ENCODE results near the gene PSTPIP2.
"Not testable (repeated sequence)": the region's sequence is repeated elsewhere in the genome, so short reads cannot be mapped to it uniquely, and the experiment has no call there.

The PSTPIP2 gene, protein sequence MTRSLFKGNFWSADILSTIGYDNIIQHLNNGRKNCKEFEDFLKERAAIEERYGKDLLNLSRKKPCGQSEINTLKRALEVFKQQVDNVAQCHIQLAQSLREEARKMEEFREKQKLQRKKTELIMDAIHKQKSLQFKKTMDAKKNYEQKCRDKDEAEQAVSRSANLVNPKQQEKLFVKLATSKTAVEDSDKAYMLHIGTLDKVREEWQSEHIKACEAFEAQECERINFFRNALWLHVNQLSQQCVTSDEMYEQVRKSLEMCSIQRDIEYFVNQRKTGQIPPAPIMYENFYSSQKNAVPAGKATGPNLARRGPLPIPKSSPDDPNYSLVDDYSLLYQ

DNA sequence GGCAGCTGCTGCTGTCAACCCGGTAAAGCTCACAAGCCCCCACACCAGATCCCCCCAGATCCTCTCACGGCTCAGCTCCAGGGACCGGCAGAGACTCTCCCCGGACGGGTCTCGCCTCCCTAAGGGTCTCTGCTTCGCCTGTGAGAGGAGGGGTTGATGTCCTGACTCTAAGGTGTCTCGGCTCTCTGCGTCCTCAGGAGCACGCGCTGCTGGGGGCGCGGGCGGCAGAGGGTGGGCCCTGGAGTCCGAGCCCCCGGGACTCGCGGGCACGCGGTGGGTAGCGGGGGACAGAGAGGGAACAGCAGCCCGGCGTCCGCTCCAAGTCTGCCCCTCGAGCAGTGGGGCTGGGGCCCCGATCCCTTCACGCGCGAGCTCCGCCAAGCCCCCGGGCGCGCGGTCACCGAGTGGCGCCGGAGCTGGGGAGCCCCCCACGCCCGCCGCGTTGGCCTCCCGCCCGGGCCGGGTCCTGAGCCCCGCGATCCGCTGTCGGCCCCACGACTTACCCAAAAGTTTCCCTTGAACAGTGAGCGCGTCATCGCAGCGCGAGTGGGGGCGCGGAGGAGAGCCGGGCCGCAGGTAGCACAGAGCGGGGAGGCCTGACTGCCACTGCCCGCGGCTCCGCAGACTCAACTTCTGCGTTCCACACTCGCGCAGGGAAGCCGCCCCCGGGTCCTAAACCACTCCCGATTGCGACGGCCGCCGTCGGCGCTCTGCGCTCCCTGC lies at the start of gene PSTPIP2:
Gene PSTPIP2 (minus strand): TSS at position 608 of the 723 bp plus-strand sequence. CDS start 72 bp downstream, at position 536.
- no peak for DNase-seq

DNA sequence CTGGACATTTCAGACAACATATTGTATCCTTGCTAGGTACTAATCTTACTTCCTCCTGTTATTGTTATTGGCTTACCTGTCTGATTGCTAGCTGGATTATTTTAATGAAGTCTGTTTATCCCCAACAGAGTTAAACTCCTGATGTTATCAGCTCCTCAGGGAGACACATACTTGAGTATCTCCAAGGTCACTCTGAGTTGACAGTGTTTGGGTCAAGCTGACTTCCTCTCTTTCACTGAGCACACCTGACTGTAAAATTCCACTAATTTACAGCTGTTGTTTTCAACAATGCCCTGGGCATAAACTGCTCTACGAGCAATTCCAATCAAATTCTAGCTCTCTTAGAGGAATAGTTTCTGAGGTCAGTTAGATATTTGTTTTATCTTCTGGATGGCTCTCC lies 41.7 kb upstream of the PSTPIP2 start:
- no peak for DNase-seq

DNA sequence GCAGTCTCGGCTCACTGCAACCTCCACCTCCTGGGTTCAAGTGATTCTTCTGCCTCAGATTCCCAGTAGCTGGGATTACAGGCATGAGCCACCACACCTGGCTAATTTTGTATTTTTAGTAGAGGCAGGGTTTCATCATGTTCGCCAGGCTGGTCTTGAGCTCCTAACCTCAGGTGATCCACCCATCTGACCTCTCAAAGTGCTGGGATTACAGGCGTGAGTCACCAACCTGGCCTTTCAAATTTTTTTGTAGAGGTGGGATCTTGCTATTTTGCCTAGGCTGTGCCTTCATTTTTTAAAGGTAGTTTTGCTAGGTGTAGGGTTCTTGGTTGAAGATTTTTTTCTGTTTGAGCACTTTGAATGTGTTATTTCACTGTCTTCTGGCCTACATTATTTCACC lies 38.3 kb upstream of the PSTPIP2 start:
- no peak for DNase-seq

DNA sequence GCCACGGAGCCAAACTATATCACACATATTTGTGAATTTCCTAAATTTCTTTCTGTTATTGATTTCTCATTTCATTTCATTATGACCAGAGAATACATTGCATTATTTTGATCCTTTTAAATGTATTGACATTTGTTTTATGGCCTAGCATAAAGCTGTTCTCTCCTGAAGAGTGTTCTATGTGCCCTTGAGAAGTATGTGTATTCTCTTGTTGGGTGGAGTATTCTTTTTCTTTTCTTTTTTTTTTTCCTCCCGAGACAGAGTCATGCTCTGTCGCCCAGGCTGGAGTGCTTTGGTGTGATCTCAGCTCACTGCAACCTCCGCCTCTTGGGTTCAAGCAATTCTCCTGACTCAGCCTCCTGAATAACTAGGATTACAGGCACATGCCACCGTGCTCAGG lies 37.3 kb upstream of the PSTPIP2 start:
- DNase-seq, result no peak

DNA sequence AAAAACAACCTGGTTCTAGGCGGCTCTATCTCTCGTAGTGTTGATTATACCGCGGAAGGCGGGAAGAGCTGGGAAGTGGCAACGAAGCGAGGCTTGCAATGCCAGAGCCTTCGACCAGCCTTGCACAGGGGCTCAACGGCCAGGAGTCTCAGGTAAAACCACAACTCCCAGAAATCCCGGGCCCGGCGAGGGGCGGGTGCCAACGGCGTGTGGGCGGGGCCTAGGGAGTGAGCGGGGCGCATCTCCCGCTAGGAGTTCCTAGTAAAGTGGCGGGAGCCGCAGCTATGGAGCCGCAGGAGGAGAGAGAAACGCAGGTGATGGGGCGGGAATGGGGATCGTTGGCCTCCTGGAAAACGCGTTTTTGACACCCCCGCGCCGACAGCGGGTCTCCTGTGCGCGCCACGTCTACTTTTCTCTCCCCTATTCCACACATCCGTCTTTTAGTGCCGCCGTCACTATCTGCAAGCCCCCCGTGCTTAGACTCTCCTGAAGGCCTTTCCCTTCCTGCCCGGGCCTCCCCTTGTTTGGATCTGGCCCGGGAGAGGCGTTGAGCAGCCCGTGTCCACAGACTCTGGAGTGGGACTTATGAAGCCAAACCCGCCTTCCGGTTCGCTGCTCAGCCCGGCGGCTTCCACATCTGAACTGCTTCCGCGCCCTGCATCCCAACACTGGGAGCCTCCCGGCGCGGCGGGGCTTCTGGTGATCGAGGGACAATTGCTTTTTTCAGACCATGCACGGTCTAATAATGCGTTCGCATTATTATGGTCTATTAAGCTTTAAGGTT lies 32.3 kb upstream of the PSTPIP2 start, which contains the start of gene HAUS1:
Gene HAUS1 (plus strand): TSS at position 258 of the 784 bp plus-strand sequence. CDS start 27 bp downstream, at position 285.
- peak; percentile 67 for DNase-seq

DNA sequence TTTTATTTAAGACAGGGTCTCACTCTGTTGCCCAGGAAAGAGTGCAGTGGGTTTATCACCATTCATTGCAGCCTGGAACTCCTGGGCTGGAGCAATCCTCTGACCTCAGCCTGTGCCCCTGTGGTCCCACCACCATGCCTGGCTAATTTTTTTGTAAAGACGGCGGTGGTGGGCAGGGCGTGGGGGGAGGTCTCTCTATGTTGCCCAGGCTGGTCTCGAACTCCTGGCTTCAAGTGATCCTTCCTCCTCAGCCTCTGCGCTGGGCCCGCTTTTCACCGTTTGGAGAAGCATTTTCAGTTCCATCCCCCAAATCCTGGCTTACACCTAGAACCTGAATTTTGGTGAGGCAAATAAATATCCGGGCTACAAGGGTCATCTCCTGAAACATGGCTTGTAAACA lies 27.4 kb upstream of the PSTPIP2 start:
- DNase-seq, result no peak

DNA sequence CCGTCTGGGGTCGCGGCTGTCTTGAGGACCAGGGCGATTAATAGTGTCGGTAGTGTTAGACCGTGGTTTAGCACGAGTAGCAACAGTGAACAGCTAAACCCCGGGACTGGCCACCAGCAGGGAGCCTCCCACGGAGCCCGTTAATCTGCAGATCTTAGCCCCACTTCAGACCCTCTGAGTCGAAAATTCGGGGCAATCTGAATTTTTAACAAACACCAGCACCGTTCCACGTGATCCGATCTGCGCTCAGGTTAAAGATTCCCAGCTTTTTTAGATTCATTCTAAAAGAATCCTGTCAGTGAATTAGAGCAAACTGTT lies 26.5 kb upstream of the PSTPIP2 start:
- DNase-seq, result no peak

DNA sequence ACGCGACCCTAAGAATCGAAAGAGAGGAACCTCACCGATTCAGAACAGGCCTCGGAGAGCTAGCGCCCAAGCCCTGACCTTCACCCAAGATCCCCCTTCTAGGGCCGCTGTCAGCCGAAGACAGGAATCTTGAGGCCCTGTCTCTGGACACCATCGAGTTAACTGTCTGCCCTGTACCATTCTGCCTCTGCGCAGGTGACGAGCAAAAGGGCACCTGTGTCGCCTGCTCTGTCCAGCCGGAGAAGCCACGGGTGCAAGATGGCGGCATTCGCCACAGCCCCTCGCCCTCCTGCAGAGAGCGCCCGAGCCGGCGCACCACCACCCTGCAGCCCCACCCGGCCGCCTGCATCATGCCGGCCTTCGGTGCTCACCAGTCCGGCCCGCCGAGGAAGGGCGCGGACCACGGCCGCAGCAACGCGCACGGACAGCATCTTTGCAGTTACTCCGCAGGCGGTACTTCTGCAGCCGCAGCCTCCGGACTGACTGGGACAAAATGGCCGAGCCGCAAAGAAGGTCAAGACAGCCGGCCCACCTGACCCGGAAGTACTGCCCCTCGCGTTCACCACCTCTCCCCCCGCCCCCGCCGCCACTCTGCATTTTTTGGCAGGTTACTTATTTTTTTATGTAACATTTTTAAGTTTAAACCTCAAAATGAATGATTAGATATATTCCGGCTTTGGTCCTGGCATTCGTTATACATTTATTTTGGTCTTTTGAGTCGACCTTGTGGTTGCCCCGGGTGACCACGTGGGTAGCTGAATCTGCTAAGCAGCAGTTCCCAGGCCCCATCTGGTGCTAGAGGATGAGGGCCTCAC lies 25.9 kb upstream of the PSTPIP2 start, which contains the start of gene ATP5F1A:
Gene ATP5F1A (minus strand): TSS at position 496 of the 815 bp plus-strand sequence. CDS start 65 bp downstream, at position 431.
- DNase-seq, result peak; percentile 79

DNA sequence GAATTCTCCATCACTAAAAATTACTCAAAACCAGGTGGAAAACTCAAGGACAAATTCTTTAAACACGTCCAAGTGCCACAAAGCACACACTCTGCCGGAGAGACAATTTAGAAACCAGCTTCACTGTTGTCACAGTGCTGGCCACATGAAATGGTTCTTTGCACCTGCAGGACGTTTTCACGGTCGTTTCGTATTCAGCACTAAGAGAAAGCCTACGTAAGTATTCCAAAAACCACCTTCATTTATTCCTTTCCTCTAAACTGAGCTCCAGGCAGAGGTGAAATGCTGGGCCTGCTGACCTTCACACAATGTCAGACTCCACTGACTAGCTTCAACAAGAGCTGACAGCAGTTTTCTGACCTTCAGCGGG lies 25.4 kb upstream of the PSTPIP2 start:
- DNase-seq, result no peak

DNA sequence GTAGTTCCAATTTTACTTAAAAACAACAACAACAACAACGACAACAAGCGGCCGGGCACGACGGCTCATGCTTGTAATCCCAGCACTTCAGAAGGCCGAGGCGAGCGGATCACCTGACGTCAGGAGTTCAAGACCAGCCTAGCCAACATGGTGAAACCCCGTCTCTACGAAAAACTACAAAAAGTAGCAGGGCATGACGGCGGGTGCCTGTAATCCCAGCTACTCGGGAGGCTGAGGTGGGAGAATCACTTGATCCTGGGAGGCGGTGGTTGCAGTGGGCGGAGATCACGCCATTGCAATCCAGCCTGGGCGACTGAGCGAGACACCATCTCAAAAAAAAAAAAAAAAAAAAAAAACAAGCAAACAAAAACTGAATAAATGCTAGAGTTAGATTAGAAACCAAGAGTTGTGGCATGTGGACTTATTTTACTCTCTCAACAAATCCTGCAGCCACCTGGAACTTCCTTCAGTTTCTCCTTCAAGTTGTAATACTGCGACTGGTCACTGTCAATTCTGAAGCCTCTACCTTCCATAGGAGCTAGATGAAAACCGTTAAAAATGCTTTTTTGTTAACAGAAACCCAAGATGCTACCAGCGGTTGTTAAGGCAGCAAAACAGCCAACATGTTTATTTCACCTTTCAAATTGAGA lies 24.7 kb upstream of the PSTPIP2 start:
- no peak for DNase-seq

DNA sequence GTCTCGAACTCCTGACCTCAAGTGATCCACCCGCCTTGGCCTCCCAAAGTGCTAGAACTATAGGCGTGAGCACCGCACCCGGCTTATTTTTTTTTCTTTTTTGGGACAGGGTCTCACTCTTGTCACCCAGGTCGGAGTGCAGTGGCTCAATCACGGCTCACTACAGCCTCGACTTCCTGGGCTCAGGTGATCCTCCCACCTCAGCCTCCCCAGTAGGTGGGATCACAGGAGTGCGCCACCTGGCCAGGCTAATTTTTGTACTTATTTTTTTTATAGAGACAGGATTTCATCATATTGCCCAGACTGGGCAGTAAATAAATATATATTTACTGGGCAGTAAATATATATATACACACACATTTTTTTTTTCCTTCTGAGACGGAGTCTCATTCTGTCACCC lies 23.5 kb upstream of the PSTPIP2 start:
- DNase-seq, result no peak

DNA sequence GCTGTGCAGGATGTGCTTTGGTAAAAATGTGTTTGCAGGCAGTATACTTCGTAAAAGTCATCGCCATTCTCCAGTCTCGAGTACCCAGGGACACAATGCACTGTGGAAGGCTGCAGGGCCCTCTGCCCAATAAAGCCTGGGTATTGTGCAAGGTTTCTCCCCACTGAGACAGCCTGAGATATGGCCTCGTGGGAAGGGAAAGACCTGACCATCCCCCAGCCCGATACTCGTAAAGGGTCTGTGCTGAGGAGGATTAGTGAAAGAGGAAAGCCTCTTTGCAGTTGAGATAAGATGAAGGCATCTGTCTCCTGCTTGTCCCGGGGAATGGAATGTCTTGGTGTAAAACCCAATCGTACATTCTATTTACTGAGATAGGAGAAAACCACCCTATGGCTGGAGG lies 16.4 kb upstream of the PSTPIP2 start:
- DNase-seq, result not testable (repeated sequence)

DNA sequence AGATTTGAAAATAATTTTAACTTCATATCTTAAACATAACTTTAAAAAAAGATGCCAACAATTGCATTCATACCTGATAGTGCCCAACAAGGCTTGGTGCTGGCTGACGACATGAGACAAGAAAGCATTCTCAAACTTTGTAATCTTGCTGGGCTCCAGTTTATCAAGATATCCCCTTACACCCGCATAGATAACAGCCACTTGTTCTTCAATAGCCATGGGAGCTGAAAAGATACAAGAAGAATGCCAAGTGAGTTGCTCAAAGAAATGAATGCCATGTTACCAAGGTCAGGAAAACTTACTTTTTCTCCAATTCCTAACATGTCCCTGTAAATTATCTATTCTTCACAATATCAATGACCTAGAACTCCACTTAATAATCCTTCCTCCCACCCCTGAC lies 12.4 kb upstream of the PSTPIP2 start:
- no peak for DNase-seq

DNA sequence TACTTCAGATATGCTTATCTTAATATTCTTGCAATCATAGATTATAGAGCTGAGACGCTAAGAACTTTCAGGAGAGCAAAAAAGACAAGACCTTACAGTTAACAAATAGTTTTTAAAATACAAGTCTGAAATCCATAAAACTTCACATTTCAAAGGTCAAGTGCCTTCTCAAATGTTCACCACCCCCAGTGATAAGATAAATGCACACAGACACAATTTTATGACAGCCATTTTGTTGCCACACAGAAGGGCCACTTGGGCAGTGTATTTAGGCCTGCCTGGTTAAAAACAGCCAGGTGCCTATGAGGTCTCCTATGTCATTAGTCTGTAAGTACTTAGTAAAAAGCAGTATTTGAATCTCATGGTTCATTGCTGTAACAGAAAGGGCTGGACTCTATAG lies 8.1 kb upstream of the PSTPIP2 start:
- DNase-seq, result no peak

DNA sequence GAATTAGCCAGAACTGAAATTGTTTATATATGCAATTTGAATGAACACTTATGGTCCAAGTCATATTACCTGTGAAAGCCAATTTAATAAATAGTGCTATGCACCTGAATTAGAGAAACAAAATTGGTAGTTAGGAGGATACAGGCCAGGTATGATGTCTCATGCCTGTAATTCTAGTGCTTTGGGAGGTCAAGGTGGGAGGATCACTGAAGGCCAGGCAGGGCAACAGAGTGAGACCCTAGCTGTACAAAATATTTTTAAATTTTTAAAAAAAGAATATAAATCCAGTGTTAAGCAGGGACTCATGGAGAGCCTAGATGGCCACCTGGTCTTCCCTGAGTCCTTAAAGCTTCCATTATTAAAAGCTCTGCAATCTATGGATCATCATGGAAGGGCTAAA lies 7.3 kb upstream of the PSTPIP2 start:
- no peak for DNase-seq

DNA sequence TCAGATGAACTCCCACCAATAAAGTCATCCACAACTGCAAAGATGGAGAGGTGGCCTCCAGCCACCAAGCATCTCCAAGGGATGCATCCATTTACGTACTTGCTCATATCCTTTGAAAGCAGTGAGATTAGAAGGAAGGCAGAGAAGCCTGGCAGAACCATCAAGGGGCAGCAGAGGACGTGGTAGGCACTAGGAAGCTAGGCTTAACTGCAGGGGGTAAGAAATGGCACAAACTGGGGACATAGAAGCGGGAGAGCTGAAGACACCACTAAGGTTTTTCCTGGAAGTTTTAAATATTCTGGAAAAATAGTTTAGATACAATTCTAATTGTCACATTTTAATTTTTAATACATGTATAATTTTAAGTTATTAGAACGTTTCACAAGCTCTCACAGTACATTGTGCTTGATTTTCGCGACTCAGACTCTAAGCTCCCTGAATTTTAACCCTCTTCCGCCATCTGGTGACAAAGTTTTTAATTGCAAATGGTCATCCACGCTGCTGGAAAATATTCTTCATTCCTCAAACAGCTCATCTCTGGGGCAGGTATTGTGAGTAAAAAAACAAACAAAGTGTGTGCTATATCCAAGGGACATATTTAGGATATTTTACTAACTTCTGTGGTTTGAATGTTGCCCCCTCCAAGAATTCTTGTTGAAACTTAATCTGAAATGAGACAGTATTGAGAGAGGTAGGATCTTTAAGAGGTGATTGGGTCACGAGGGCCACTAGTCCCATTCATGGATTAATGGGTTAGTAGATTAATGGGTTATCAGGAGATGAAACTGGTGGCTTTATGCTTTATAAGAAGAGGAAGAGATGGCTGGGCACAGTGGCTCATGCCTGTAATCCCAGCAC lies 1.6 kb upstream of the PSTPIP2 start:
- peak; percentile 15 for DNase-seq

DNA sequence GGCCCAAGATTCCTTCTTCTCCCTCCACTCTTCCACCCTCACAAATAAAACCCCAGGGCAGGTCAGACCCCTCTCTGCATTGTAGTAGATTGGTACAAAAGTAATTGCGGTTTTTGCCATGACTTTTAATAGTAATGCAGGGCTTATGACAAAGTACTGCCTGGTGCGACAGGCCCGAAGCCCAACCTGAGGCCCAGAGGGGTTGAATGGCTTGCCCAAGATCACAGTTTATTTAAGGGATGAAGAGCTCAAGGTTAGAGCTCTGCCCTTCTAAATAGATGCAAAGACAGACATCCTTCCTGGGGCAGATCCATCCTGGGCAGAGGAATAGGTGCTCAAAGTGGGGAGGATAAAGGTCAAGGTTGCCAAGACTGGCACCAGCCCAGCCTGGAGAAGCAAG lies 899 bp upstream of the PSTPIP2 start:
- DNase-seq, result no peak

DNA sequence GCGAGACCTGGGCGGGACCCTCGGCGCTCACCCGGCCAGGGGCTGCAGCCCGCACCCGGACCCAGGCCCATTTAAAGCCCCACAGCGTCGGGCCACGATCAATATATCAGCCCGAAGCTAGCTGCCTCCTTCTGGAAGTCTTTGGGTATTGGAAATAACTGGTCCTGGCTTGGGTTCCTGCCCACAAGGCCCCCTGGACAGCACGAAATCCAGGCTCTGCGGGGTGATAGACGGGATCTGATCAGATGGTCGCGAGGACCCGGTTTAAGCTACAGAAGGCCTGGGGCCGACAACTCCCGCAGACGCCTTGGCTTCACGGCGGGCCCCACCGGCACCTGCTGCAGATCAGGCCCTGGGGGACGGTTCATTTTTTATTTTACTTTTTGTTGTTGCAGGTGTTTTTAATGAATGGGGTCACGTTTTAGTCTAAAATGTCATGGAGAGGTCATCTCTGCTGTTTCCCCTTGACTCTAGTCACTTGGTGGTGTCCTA lies 362 bp upstream of the PSTPIP2 start:
- no peak for DNase-seq

DNA sequence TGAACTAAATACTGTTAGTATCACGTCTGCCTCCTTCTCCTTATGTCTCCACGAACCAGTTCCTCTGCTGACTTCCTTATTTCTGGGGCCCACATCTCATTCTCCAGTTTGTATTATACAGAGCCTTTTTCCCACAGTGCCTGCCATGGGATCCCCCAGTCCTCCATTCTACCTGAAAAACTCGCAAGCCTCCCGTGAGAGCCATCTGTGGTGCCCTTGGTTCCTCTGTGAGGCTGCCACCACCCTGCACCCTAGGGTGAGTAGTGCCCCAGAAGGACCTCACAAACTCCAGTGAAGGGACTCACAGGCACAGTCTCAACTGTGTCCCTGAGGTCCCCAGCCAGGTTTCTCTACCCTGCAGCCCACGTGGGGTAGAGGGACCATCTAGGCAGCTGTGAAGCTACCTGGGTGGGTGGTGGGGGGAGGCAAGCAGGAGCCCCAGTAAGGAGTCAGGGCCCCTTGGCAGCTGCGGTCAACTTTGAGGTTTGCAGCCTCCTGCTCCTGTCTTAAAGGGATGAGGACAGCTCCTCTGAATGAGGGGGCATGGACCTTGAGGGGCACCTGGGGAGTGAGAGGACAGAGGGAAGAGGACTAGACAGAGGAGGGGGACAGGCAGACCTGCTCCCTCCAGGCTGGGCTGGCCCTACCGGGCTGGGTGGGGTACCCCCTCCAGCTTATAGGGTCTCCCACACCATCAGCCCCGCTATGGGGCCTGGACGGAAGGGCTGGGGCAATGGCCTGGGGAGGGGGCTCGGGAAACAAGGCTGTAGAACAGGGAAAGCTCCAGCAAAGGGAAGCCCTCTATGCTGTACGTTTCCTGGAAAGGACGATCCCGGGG lies 1.0 kb downstream of the PSTPIP2 start:
- no peak for DNase-seq

DNA sequence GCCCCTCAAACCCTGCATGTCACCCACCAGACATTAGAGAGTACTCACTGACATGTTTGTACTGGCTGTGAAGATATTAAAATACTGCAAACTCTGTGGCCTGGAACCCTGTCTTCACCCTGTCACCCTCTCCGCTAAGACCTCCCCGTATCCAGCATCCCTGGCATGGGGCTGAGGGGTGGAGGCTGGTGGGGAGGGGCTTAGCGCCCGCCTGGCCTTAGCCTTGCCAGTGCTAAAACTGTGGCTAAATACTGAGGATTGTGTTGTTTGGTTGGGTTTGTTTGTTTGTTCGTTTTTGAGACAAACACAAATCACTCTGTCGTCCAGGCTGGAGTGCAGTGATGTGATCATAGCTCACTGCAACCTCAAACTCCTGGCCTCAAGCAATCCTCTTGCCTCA lies 1.8 kb downstream of the PSTPIP2 start:
- DNase-seq, result no peak
